ENCODE measurements around the gene RPL39. TPM values are rescaled to one million over a fixed set of nuclear protein-coding genes. Genes with fewer than 3 reads are reported as not detected.

Gene RPL39
- total RNA-seq, 4 donors from 2014 or later: 3,033 to 5,904 (median 3,913) TPM

DNA sequence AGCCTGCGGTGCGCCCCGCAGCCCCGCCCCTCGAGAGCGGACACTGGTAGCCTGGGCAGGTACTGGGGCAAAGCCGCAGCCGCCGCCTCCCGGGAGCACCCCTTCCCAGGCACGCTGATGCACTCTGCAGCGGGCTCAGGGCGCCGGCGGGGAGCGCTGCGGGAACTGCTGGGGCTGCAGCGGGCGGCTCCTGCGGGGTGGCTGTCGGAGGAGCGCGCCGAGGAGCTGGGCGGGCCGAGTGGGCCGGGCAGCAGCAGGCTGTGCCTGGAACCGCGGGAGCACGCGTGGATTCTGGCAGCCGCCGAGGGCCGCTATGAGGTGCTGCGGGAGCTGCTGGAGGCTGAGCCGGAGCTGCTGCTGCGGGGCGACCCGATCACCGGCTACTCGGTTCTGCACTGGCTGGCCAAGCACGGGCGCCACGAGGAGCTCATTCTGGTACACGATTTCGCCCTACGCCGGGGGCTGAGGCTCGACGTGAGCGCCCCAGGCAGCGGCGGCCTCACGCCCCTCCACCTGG, 32.6 kb downstream of the RPL39 start:
- intact Hi-C loops (cut with DNase I; ENCODE audit: low total_unique reads): no loop called here
- Histone ChIP-seq H3K9me3 (no peaks in the 10 kb centered on the region), H3K27me3 (peaks cover 0 to 15% (median 3%) of the 10 kb centered on the region in 3 donors), H3K4me3 (peak overlapping the region; percentile 37 to 56 (median 42)), H3K27ac (no peak overlapping the region), H3K36me3 (no peaks in the 10 kb centered on the region), H3K4me1 (no peaks in the 10 kb centered on the region)
- ATAC-seq (no peak), DNase-seq (no peak)
- in situ Hi-C loops (cut with MboI; ENCODE audit: low sequenced_read_pairs in 4 of 4): no loop called here
- TF ChIP-seq, protein P1, sequence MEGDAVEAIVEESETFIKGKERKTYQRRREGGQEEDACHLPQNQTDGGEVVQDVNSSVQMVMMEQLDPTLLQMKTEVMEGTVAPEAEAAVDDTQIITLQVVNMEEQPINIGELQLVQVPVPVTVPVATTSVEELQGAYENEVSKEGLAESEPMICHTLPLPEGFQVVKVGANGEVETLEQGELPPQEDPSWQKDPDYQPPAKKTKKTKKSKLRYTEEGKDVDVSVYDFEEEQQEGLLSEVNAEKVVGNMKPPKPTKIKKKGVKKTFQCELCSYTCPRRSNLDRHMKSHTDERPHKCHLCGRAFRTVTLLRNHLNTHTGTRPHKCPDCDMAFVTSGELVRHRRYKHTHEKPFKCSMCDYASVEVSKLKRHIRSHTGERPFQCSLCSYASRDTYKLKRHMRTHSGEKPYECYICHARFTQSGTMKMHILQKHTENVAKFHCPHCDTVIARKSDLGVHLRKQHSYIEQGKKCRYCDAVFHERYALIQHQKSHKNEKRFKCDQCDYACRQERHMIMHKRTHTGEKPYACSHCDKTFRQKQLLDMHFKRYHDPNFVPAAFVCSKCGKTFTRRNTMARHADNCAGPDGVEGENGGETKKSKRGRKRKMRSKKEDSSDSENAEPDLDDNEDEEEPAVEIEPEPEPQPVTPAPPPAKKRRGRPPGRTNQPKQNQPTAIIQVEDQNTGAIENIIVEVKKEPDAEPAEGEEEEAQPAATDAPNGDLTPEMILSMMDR (IDR thresholded peaks at IDR 0.05 in 4 of 5, conservative IDR thresholded peaks at IDR 0.05 in 1 of 5): no peak
- TF ChIP-seq POLR2A (IDR thresholded peaks at IDR 0.05): no peak

DNA sequence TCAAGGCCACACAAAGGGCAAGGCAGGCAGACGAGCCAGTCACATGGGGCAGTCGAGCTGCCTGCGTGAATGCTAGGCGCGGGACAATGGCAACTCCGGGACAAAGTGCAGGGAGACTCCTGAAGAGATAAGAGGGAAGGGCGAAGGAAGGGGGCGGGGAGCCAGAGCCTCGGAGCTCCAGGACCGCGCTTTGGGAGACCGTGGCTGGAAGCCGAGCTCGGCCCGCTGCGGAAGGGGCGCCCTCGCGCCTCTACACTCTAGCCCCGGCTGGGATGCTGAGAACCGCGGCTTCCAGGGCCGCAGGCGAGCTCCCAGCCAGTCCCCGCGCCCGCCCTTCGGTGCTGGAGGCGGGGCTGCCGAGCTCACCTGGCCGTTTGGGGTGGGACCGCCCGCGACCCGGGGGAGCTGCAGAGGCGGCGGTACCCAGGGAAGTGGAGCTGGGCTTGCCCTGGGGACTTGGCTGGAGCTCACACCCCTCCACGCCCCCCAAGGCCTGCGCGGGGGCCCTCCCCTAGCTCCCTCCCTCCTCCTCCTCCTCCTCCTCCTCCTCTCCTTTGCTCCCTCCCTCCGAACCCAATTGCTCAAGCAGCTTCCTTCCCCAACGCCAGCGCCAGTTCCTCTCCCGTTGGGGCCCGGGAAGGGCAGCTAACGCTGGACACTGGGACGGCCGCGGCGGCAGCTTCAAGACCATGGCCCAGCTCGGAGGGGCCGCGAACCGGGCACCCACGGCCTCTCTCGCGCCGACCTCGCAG, 33.3 kb downstream of the RPL39 start, which contains the start of gene SOWAHD:
Gene SOWAHD, plus strand, starts transcription at position 610 of the 752 bp plus-strand sequence. Its CDS starts 80 bp downstream, at position 690.
- no peak for TF ChIP-seq POLR2A (IDR thresholded peaks at IDR 0.05)
- TF ChIP-seq, protein P1 (IDR thresholded peaks at IDR 0.05 in 4 of 5, conservative IDR thresholded peaks at IDR 0.05 in 1 of 5): no peak
- Histone ChIP-seq H3K9me3 (no peaks in the 10 kb centered on the region), H3K36me3 (no peaks in the 10 kb centered on the region), H3K4me3 (peak within 1 kb of the TSS; percentile 37 to 56 (median 42)), H3K4me1 (no peaks in the 10 kb centered on the region), H3K27me3 (peaks cover 0 to 15% (median 3%) of the 10 kb centered on the region in 3 donors), H3K27ac (no peak within 1 kb of the TSS)
- in situ Hi-C loops (cut with MboI; ENCODE audit: low sequenced_read_pairs in 4 of 4): no loop called here
- intact Hi-C loops (cut with DNase I; ENCODE audit: low total_unique reads): no loop called here
- ATAC-seq (no peak), DNase-seq (no peak)

DNA sequence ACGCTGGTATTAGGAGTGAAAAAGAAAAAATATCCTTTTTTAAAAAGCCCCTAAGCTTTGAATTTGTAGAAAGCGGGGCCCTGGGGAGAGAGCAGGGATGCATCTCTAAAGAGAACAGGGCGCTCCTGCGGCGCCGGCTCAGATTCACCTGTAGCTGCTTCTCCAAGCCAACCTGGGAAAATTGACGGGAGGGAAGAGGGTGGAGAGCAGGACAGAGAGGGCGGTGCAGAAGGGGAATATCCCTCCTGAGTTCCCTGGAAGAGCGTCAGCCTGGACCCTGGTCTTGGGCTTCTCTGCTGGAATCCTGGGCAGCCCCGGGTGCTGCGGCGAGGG, 33.8 kb downstream of the RPL39 start:
- H3K4me3 ChIP-seq: peak overlapping the region in 1 of 4 donors; percentile 42
- intact Hi-C loops (cut with DNase I; ENCODE audit: low total_unique reads) (no loop called here), in situ Hi-C loops (cut with MboI; ENCODE audit: low sequenced_read_pairs in 4 of 4) (no loop called here)
- no peak for ATAC-seq
- peaks cover 0 to 15% (median 3%) of the 10 kb centered on the region in 3 donors for H3K27me3 ChIP-seq
- H3K27ac ChIP-seq: no peak overlapping the region
- no peaks in the 10 kb centered on the region for H3K4me1 ChIP-seq
- H3K36me3 ChIP-seq: no peaks in the 10 kb centered on the region
- TF ChIP-seq, protein P1 (IDR thresholded peaks at IDR 0.05 in 4 of 5, conservative IDR thresholded peaks at IDR 0.05 in 1 of 5): no peak
- no peak for TF ChIP-seq POLR2A (IDR thresholded peaks at IDR 0.05)
- no peaks in the 10 kb centered on the region for H3K9me3 ChIP-seq
- no peak for DNase-seq

DNA sequence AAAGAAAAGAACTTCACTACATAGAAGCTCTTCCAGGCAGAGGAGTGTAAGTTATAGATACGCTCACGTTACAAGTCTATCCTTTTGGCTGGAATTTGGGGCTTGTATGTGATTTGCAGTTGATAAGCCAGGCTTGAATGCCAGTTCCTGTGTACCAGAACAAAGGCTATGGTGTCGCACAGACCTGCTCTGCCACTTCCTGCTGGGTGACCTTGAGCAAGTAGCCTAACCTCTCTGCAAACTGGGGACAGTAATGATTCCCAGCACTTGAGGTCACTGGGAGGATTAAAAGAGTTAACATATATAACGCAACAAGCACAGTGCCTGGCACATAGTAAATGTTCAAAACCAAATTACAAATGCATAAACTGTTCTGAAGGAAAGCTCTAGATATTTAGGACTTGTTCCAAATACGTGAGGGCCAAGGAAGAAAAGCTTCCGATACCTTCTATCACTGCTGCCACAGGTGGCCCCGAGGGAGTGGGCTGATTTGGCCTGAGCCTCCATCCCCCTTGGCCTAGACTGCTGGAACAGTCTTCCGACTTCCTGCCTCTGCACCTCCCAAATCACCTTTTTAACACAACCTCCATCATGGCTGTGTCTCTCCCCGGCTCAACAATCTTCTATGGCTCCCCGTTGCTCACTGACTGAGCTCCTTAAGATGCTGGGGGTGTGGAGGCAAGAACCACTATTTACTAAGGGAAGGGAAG, 34.3 kb downstream of the RPL39 start:
- ATAC-seq: no peak

More for the DNA sequence above, 34.3 kb downstream of the RPL39 start:
- no peak for DNase-seq
- H3K27ac ChIP-seq: no peak overlapping the region
- intact Hi-C loops (cut with DNase I; ENCODE audit: low total_unique reads) (no loop called here), in situ Hi-C loops (cut with MboI; ENCODE audit: low sequenced_read_pairs in 4 of 4) (no loop called here)
- no peaks in the 10 kb centered on the region for H3K9me3 ChIP-seq
- peaks cover 0 to 15% (median 3%) of the 10 kb centered on the region in 3 donors for H3K27me3 ChIP-seq
- H3K4me1 ChIP-seq: no peaks in the 10 kb centered on the region
- TF ChIP-seq, protein P1 (IDR thresholded peaks at IDR 0.05 in 4 of 5, conservative IDR thresholded peaks at IDR 0.05 in 1 of 5): no peak
- no peak for TF ChIP-seq POLR2A (IDR thresholded peaks at IDR 0.05)
- H3K36me3 ChIP-seq: no peaks in the 10 kb centered on the region
- no peak overlapping the region for H3K4me3 ChIP-seq
